ENCODE results near the gene SYNPO. TPM values are rescaled to one million over a fixed set of nuclear protein-coding genes. Genes with fewer than 3 reads are reported as not detected.

Gene SYNPO
- total and polyA plus RNA-seq, 2 donors (not counting 1 experiment from before 2014, with no cell fraction given) = 6.6 to 9.8 TPM

- Histone ChIP-seq H3K27me3 (ENCODE audit: control insufficient read depth, insufficient read depth, low read length) (no peaks in the 10 kb centered on the region), H3K4me1 (ENCODE audit: control insufficient read depth, extremely low read depth, insufficient read depth, low read length) (peaks cover 26% of the 10 kb centered on the region), H3K4me2 (ENCODE audit: extremely low read depth, insufficient read depth, low read length) (no peak overlapping the region), H3K27ac (ENCODE audit: insufficient read depth, low read length) (no peak overlapping the region), H3K79me2 (ENCODE audit: control insufficient read depth, insufficient read depth, low read length) (no peaks in the 10 kb centered on the region), H2AFZ (ENCODE audit: low read length) (no peak overlapping the region), H3K9ac (ENCODE audit: insufficient read depth, low read length) (no peak overlapping the region), H3K4me3 (replicated peaks in 1 of 4; ENCODE audit: control extremely low read depth in 1 of 4, insufficient read depth in 1 of 4, low read depth in 3 of 4, low read length in 4 of 4) (no peak overlapping the region), H3K36me3 (ENCODE audit: control insufficient read depth, insufficient read depth, low read length) (peaks cover 17% of the 10 kb centered on the region), H4K20me1 (ENCODE audit: control insufficient read depth, extremely low read depth, insufficient read depth, low read length) (no peaks in the 10 kb centered on the region), H3K9me3 (ENCODE audit: control insufficient read depth, insufficient read depth, low read depth, low read length) (no peaks in the 10 kb centered on the region)
- TF ChIP-seq EZH2 (IDR thresholded peaks at IDR 0.05; ENCODE audit: low read length, missing control alignments) (no peak), CTCF (conservative IDR thresholded peaks at IDR 0.05 in 1 of 2, IDR thresholded peaks at IDR 0.05 in 1 of 2; ENCODE audit: low read depth in 1 of 2, low read length in 2 of 2) (no peak)
- no peak for DNase-seq (ENCODE audit: low read depth in 2 of 2)
Measured at GRCh38 chr5:150650021-150651006, 9.9 kb downstream of the SYNPO start.

- H3K4me1 ChIP-seq (ENCODE audit: control insufficient read depth, extremely low read depth, insufficient read depth, low read length) = peaks cover 19% of the 10 kb centered on the region
- H3K9ac ChIP-seq (ENCODE audit: insufficient read depth, low read length) = no peak overlapping the region
- no peak for TF ChIP-seq CTCF (conservative IDR thresholded peaks at IDR 0.05 in 1 of 2, IDR thresholded peaks at IDR 0.05 in 1 of 2; ENCODE audit: low read depth in 1 of 2, low read length in 2 of 2)
- TF ChIP-seq EZH2 (IDR thresholded peaks at IDR 0.05; ENCODE audit: low read length, missing control alignments) = no peak
- DNase-seq (ENCODE audit: low read depth in 2 of 2) = no peak
- H3K9me3 ChIP-seq (ENCODE audit: control insufficient read depth, insufficient read depth, low read depth, low read length) = no peaks in the 10 kb centered on the region
- H4K20me1 ChIP-seq (ENCODE audit: control insufficient read depth, extremely low read depth, insufficient read depth, low read length) = no peaks in the 10 kb centered on the region
- H3K4me2 ChIP-seq (ENCODE audit: extremely low read depth, insufficient read depth, low read length) = no peak overlapping the region
- H3K27me3 ChIP-seq (ENCODE audit: control insufficient read depth, insufficient read depth, low read length) = no peaks in the 10 kb centered on the region
- no peak overlapping the region for H3K27ac ChIP-seq (ENCODE audit: insufficient read depth, low read length)
- H3K4me3 ChIP-seq (replicated peaks in 1 of 4; ENCODE audit: control extremely low read depth in 1 of 4, insufficient read depth in 1 of 4, low read depth in 3 of 4, low read length in 4 of 4) = no peak overlapping the region
- H3K36me3 ChIP-seq (ENCODE audit: control insufficient read depth, insufficient read depth, low read length) = peaks cover 17% of the 10 kb centered on the region
- no peak overlapping the region for H2AFZ ChIP-seq (ENCODE audit: low read length)
- H3K79me2 ChIP-seq (ENCODE audit: control insufficient read depth, insufficient read depth, low read length) = no peaks in the 10 kb centered on the region
Measured at GRCh38 chr5:150651382-150651781, 10.9 kb downstream of the SYNPO start.

- H3K36me3 ChIP-seq (ENCODE audit: control insufficient read depth, insufficient read depth, low read length) = peaks cover 17% of the 10 kb centered on the region
- peaks cover 23% of the 10 kb centered on the region for H3K4me1 ChIP-seq (ENCODE audit: control insufficient read depth, extremely low read depth, insufficient read depth, low read length)
- no peak for DNase-seq (ENCODE audit: low read depth in 2 of 2)
- no peaks in the 10 kb centered on the region for H4K20me1 ChIP-seq (ENCODE audit: control insufficient read depth, extremely low read depth, insufficient read depth, low read length)
- H3K27me3 ChIP-seq (ENCODE audit: control insufficient read depth, insufficient read depth, low read length) = no peaks in the 10 kb centered on the region
- TF ChIP-seq EZH2 (IDR thresholded peaks at IDR 0.05; ENCODE audit: low read length, missing control alignments) = no peak
- no peak for TF ChIP-seq CTCF (conservative IDR thresholded peaks at IDR 0.05 in 1 of 2, IDR thresholded peaks at IDR 0.05 in 1 of 2; ENCODE audit: low read depth in 1 of 2, low read length in 2 of 2)
- H3K4me3 ChIP-seq (replicated peaks in 1 of 4; ENCODE audit: control extremely low read depth in 1 of 4, insufficient read depth in 1 of 4, low read depth in 3 of 4, low read length in 4 of 4) = no peak overlapping the region
- no peak overlapping the region for H3K9ac ChIP-seq (ENCODE audit: insufficient read depth, low read length)
- no peak overlapping the region for H3K27ac ChIP-seq (ENCODE audit: insufficient read depth, low read length)
- H3K79me2 ChIP-seq (ENCODE audit: control insufficient read depth, insufficient read depth, low read length) = no peaks in the 10 kb centered on the region
- H3K4me2 ChIP-seq (ENCODE audit: extremely low read depth, insufficient read depth, low read length) = no peak overlapping the region
- H2AFZ ChIP-seq (ENCODE audit: low read length) = no peak overlapping the region
- H3K9me3 ChIP-seq (ENCODE audit: control insufficient read depth, insufficient read depth, low read depth, low read length) = no peaks in the 10 kb centered on the region
Measured at GRCh38 chr5:150651924-150652671, 11.6 kb downstream of the SYNPO start.

Data from fibroblast of lung (primary cell).